ENCODE results near the gene GSK3A. TPM values are rescaled to one million over a fixed set of nuclear protein-coding genes. Genes with fewer than 3 reads are reported as not detected.

GSK3A gene
- polyA plus RNA-seq, 4 donors: 75.9 to 82.2 (median 80.9) TPM

- no peak for DNase-seq (ENCODE audit: low read depth in 4 of 4, low spot score in 3 of 4)
These were observed 8.5 kb upstream of the GSK3A start for GRCh38 chr19:42250666-42251531.

GRCh38 chr19:42250183-42250665 lies 7.8 kb upstream of the GSK3A start:
- no peak for DNase-seq (ENCODE audit: low read depth in 4 of 4, low spot score in 3 of 4)

GRCh38 chr19:42249769-42250168 lies 7.4 kb upstream of the GSK3A start:
- DNase-seq (ENCODE audit: low read depth in 4 of 4, low spot score in 3 of 4): no peak

- no peak for DNase-seq (ENCODE audit: low read depth in 4 of 4, low spot score in 3 of 4)
These were observed 6.8 kb upstream of the GSK3A start for GRCh38 chr19:42249149-42249750.

GRCh38 chr19:42248270-42249148 lies 6.1 kb upstream of the GSK3A start:
- no peak for DNase-seq (ENCODE audit: low read depth in 4 of 4, low spot score in 3 of 4)

GRCh38 chr19:42247640-42248199 lies 5.3 kb upstream of the GSK3A start:
- DNase-seq (ENCODE audit: low read depth in 4 of 4, low spot score in 3 of 4): no peak

- no peak for DNase-seq (ENCODE audit: low read depth in 4 of 4, low spot score in 3 of 4)
These were observed 4.7 kb upstream of the GSK3A start for GRCh38 chr19:42246922-42247639.

GRCh38 chr19:42246143-42246921 lies 3.9 kb upstream of the GSK3A start:
- DNase-seq (ENCODE audit: low read depth in 4 of 4, low spot score in 3 of 4): no peak

- no peak for DNase-seq (ENCODE audit: low read depth in 4 of 4, low spot score in 3 of 4)
These were observed 2.8 kb upstream of the GSK3A start for GRCh38 chr19:42245231-42245630.

- peak; percentile 87 to 93 (median 92) for DNase-seq (ENCODE audit: low read depth in 4 of 4, low spot score in 3 of 4)
These were observed 2.2 kb upstream of the GSK3A start for GRCh38 chr19:42244347-42245220.

GRCh38 chr19:42242069-42242511 lies 312 bp downstream of the GSK3A start:
- DNase-seq (ENCODE audit: low read depth in 4 of 4, low spot score in 3 of 4): no peak

- DNase-seq (ENCODE audit: low read depth in 4 of 4, low spot score in 3 of 4): no peak
These were observed 1.1 kb downstream of the GSK3A start for GRCh38 chr19:42241279-42241678.

- DNase-seq (ENCODE audit: low read depth in 4 of 4, low spot score in 3 of 4): no peak
These were observed 2.7 kb downstream of the GSK3A start for GRCh38 chr19:42239544-42240220.

- no peak for DNase-seq (ENCODE audit: low read depth in 4 of 4, low spot score in 3 of 4)
These were observed 7.2 kb downstream of the GSK3A start for GRCh38 chr19:42235181-42235580.

- no peak for DNase-seq (ENCODE audit: low read depth in 4 of 4, low spot score in 3 of 4)
These were observed 8.0 kb downstream of the GSK3A start for GRCh38 chr19:42234364-42234763.

GRCh38 chr19:42233678-42234292 lies 8.6 kb downstream of the GSK3A start:
- no peak for DNase-seq (ENCODE audit: low read depth in 4 of 4, low spot score in 3 of 4)

GRCh38 chr19:42233106-42233505 lies 9.3 kb downstream of the GSK3A start:
- no peak for DNase-seq (ENCODE audit: low read depth in 4 of 4, low spot score in 3 of 4)
